Progenitor cell of endocrine pancreas (in vitro differentiated cells): ENCODE results near the gene SHQ1. TPM values are rescaled to one million over a fixed set of nuclear protein-coding genes. Genes with fewer than 3 reads are reported as not detected.

ENCODE experiments used
- DNase-seq: peaks from one replicate; pipeline ENCODE4 v3.0.0; 2021; ENCODE audit warnings: low spot score; ENCODE audit not compliant: unreplicated experiment
- H3K27ac Mint-ChIP-seq: 2 replicates; pipeline ENCODE4 v1.8.0; 2021; ENCODE audit warnings: mild to moderate bottlenecking, moderate library complexity, mixed read lengths
- H3K27me3 Mint-ChIP-seq: 2 replicates; pipeline ENCODE4 v1.8.0; 2021; ENCODE audit warnings: mixed read lengths
- H3K36me3 Mint-ChIP-seq: 2 replicates; pipeline ENCODE4 v1.8.0; 2022; ENCODE audit warnings: mixed read lengths; ENCODE audit not compliant: insufficient read depth
- H3K4me1 Mint-ChIP-seq: 2 replicates; pipeline ENCODE4 v1.8.0; 2021; ENCODE audit warnings: low read depth, mixed read lengths
- H3K4me3 Mint-ChIP-seq: 2 replicates; pipeline ENCODE4 v1.8.0; 2021; ENCODE audit warnings: low read depth, mild to moderate bottlenecking, moderate library complexity, mixed read lengths
- H3K9me3 Mint-ChIP-seq: 2 replicates; pipeline ENCODE4 v1.8.0; 2021; ENCODE audit warnings: low read depth, mixed read lengths
- CTCF ChIP-seq: fragments of 200-600 bp; sonication (generic); IDR thresholded peaks from one replicate; pipeline ENCODE4 v1.5.0; 2021; ENCODE audit warnings: antibody characterized with exemption, mild to moderate bottlenecking; ENCODE audit not compliant: unreplicated experiment
- total RNA-seq: library from RNA; stranded (reverse); gene quantifications from 2 replicates; pipeline ENCODE4 v1.2.1, GENCODE V29; 2021

SHQ1 gene
- total RNA-seq, 1 donor from 2014 or later, result 19.4 TPM

- Mint-ChIP-seq H3K27ac (no peak overlapping the region), H3K36me3 (no peaks in the 10 kb centered on the region), H3K4me1 (no peaks in the 10 kb centered on the region), H3K4me3 (no peak overlapping the region), H3K9me3 (peaks cover 5% of the 10 kb centered on the region), H3K27me3 (no peaks in the 10 kb centered on the region)
- DNase-seq, result no peak
- no peak for TF ChIP-seq CTCF
Observed at GRCh38 chr3:72708441-72708840, 139.8 kb downstream of the SHQ1 start.

- H3K4me1 Mint-ChIP-seq, result peaks cover 1% of the 10 kb centered on the region
- no peak overlapping the region for H3K4me3 Mint-ChIP-seq
- TF ChIP-seq CTCF, result no peak
- no peaks in the 10 kb centered on the region for H3K27me3 Mint-ChIP-seq
- H3K9me3 Mint-ChIP-seq, result no peaks in the 10 kb centered on the region
- DNase-seq, result no peak
- no peaks in the 10 kb centered on the region for H3K36me3 Mint-ChIP-seq
- H3K27ac Mint-ChIP-seq, result no peak overlapping the region
Observed at GRCh38 chr3:72702997-72703396, 145.2 kb downstream of the SHQ1 start.

GRCh38 chr3:72702390-72702789, 145.9 kb downstream of the SHQ1 start:
- H3K4me3 Mint-ChIP-seq, result no peak overlapping the region
- no peaks in the 10 kb centered on the region for H3K27me3 Mint-ChIP-seq
- TF ChIP-seq CTCF, result no peak
- H3K36me3 Mint-ChIP-seq, result no peaks in the 10 kb centered on the region
- DNase-seq, result no peak
- no peaks in the 10 kb centered on the region for H3K9me3 Mint-ChIP-seq
- H3K4me1 Mint-ChIP-seq, result peaks cover 3% of the 10 kb centered on the region
- no peak overlapping the region for H3K27ac Mint-ChIP-seq

- Mint-ChIP-seq H3K36me3 (no peaks in the 10 kb centered on the region), H3K9me3 (no peaks in the 10 kb centered on the region), H3K4me1 (peaks cover 3% of the 10 kb centered on the region), H3K4me3 (no peak overlapping the region), H3K27ac (no peak overlapping the region), H3K27me3 (no peaks in the 10 kb centered on the region)
- no peak for TF ChIP-seq CTCF
- DNase-seq, result no peak
Observed at GRCh38 chr3:72700106-72700505, 148.1 kb downstream of the SHQ1 start.

- no peaks in the 10 kb centered on the region for H3K27me3 Mint-ChIP-seq
- no peaks in the 10 kb centered on the region for H3K36me3 Mint-ChIP-seq
- peaks cover 3% of the 10 kb centered on the region for H3K4me1 Mint-ChIP-seq
- no peak for TF ChIP-seq CTCF
- H3K4me3 Mint-ChIP-seq, result no peak overlapping the region
- no peak overlapping the region for H3K27ac Mint-ChIP-seq
- no peak for DNase-seq
- H3K9me3 Mint-ChIP-seq, result no peaks in the 10 kb centered on the region
Observed at GRCh38 chr3:72699631-72700030, 148.6 kb downstream of the SHQ1 start.

Other genes with a start within 250 kb of the SHQ1 start
- 6.0 and 7.4 TPM in 2 replicates for gene GXYLT2, start 39.6 kb upstream of the SHQ1 start, total RNA-seq
- gene PPP4R2, start 148.4 kb upstream of the SHQ1 start, total RNA-seq, result 117 and 130 TPM in 2 replicates
- gene EBLN2, start 213.2 kb upstream of the SHQ1 start, total RNA-seq, result 14.9 and 16.9 TPM in 2 replicates